Activated naive CD8-positive, alpha-beta T cell treated with anti-CD3 and anti-CD28 coated beads, Interleukin-2, amount 50 U/mL, for 24 hours (primary cell): ENCODE results near the gene MRPS14.
A peak's percentile ranks its signal among the peaks of the same experiment; 100 is the strongest.

Source experiments
- ATAC-seq: fragments of 150-1000 bp; cut with Tn5 transposase; one replicate; pipeline ENCODE4 v1.10.0; 2021
- DNase-seq: peaks from one replicate; pipeline ENCODE4 v3.0.0; 2021
- H3K27ac Mint-ChIP-seq: one replicate; pipeline ENCODE4 v1.8.0; 2021; ENCODE audit warnings: mild to moderate bottlenecking, mixed read lengths
- H3K27me3 Mint-ChIP-seq: one replicate; pipeline ENCODE4 v1.8.0; 2021; ENCODE audit warnings: mixed read lengths
- H3K36me3 Mint-ChIP-seq: one replicate; pipeline ENCODE4 v1.8.0; 2021; ENCODE audit warnings: low read depth, mixed read lengths
- H3K4me1 Mint-ChIP-seq: one replicate; pipeline ENCODE4 v1.8.0; 2021; ENCODE audit warnings: mixed read lengths
- H3K4me3 Mint-ChIP-seq: one replicate; pipeline ENCODE4 v1.8.0; 2021; ENCODE audit warnings: mild to moderate bottlenecking, moderate library complexity, mixed read lengths
- H3K9me3 Mint-ChIP-seq: one replicate; pipeline ENCODE4 v1.8.0; 2021; ENCODE audit warnings: mixed read lengths

MRPS14 gene

DNA sequence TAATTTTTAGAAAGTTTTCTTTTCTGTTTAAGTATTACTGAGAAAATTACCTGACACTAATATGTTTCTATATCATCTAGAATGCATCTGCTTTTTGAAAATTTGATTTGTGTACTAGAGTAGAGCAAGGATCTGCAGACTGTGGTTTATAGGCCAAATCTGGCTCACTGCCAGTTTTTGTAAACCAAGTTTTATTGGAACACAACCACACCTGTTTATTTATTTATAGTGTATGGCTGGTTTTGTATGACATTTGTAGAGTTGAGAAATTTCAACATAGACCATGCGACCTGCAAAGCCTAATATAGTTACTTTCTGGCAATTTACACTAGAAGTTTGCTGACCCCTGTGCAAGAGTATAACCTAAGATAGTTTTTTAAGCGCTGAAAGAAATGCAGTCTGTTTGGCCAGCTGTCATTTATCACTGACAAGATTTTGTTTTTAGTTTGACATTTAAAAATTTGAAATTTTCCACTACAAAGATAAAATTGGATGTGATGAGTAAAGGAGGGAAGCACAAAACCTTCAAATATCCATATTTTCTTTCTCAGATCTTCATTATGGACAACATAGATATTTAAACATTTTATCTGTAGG is 59.6 kb downstream of the MRPS14 start:
- no peaks in the 10 kb centered on the region for H3K27me3 Mint-ChIP-seq
- no peak for DNase-seq
- no peaks in the 10 kb centered on the region for H3K36me3 Mint-ChIP-seq
- peaks cover 51% of the 10 kb centered on the region for H3K4me1 Mint-ChIP-seq
- no peak overlapping the region for H3K4me3 Mint-ChIP-seq
- ATAC-seq = no peak
- H3K9me3 Mint-ChIP-seq = no peaks in the 10 kb centered on the region
- H3K27ac Mint-ChIP-seq = peak overlapping the region; percentile 86
